Transverse colon (tissue), 4 donors: ENCODE data around the gene TJP1. TPM values are rescaled to one million over a fixed set of nuclear protein-coding genes. Genes with fewer than 3 reads are reported as not detected.
A peak's percentile ranks its signal among the peaks of the same experiment; 100 is the strongest.
"Not testable (repeated sequence)": the region's sequence is repeated elsewhere in the genome, so short reads cannot be mapped to it uniquely, and the experiment has no call there.

Experiments
- DNase-seq: peaks from one replicate; pipeline ENCODE4 v3.0.0-alpha.2; 2019
- H3K27ac ChIP-seq, 4 donors: fragments of 200-600 bp; sonication (generic); 2 replicates each; pipeline ENCODE4 v1.5.1; 2016 to 2018; ENCODE audit warnings: inconsistent platforms in 4 of 4
- H3K27me3 ChIP-seq: fragments of 200-600 bp; sonication (generic); 2 replicates; pipeline ENCODE4 v1.5.1; 2017; ENCODE audit warnings: inconsistent platforms
- H3K36me3 ChIP-seq, 4 donors: fragments of 200-600 bp; sonication (generic); 2 replicates each; pipeline ENCODE4 v1.5.1; 2017 to 2019; ENCODE audit warnings: inconsistent platforms in 4 of 4
- H3K4me1 ChIP-seq, 4 donors: fragments of 200-600 bp; sonication (generic); 2 replicates each; pipeline ENCODE4 v1.5.1; 2017 to 2020; ENCODE audit warnings: inconsistent platforms in 4 of 4
- H3K4me3 ChIP-seq, 4 donors: fragments of 200-600 bp; sonication (generic); 1 replicate in 1 of 4; 2 replicates in 3 of 4; pipeline versions ENCODE4 v1.5.1 to v1.6.1; 2017 to 2019; ENCODE audit warnings: inconsistent platforms in 4 of 4
- H3K9me3 ChIP-seq, 2 donors: fragments of 200-600 bp; sonication (generic); 2 replicates each; pipeline ENCODE4 v1.5.1; 2017 to 2019; ENCODE audit warnings: inconsistent platforms in 2 of 2
- EP300 ChIP-seq: sonication (generic); formaldehyde crosslinking; IDR thresholded peaks from one replicate; pipeline ENCODE4 v1.6.1; 2017; ENCODE audit warnings: antibody characterized with exemption, low read depth
- POLR2A ChIP-seq: fragments of 450-650 bp; IDR thresholded peaks from one replicate; pipeline ENCODE4 v1.6.1; 2016; ENCODE audit warnings: antibody characterized with exemption, mild to moderate bottlenecking, moderate library complexity
- POLR2AphosphoS5 ChIP-seq, 3 donors: sonication (generic); formaldehyde crosslinking; IDR thresholded peaks; one replicate each; pipeline ENCODE4 v1.6.1; 2016; ENCODE audit warnings: antibody characterized with exemption in 3 of 3
- WGBS, 2 donors: methylation state at CpG; one replicate each; pipeline ENCODE4 v1.1.5; 2018; ENCODE audit warnings: low coverage in 1 of 2; 5-methylcytosine and 5-hydroxymethylcytosine counted together
- in situ Hi-C, 4 donors: fragments of 200-750 bp; cut with MboI; loops; one replicate each; pipeline versions ENCODE4 v1.15.0 to v1.15.1; 2017; ENCODE audit warnings: low sequenced_read_pairs in 3 of 4, low pct_ligation_motif_present in 1 of 4, low pct_unique_long_range_greater_than_20kb in 1 of 4
- intact Hi-C: fragments of 100-400 bp; cut with DNase I; formaldehyde crosslinking; loops from one replicate; pipeline ENCODE4 v1.15.1; 2023; ENCODE audit warnings: low total_unique reads
- total RNA-seq, 4 donors: library from RNA; depleted of rRNA; stranded (reverse); fragments of >200 nt; gene quantifications; one replicate each; pipeline ENCODE4 v1.1.0, GENCODE V29; 2016
- TF ChIP-seq, protein P1 (sequence below), 5 experiments: fragments of 200-600 bp in 3 of 5; fragments of 450-650 bp in 2 of 5; sonication (generic) in 3 of 5; IDR thresholded peaks; 1 replicate in 2 of 5; 2 replicates in 3 of 5; pipeline ENCODE4 v1.5.1; 2016 to 2017; ENCODE audit warnings: antibody characterized with exemption in 5 of 5, inconsistent platforms in 3 of 5, mild to moderate bottlenecking in 2 of 5, moderate library complexity in 1 of 5

The TJP1 gene
- total RNA-seq, 4 donors from 2014 or later, result 69.9 to 119 (median 93.0) TPM

DNA sequence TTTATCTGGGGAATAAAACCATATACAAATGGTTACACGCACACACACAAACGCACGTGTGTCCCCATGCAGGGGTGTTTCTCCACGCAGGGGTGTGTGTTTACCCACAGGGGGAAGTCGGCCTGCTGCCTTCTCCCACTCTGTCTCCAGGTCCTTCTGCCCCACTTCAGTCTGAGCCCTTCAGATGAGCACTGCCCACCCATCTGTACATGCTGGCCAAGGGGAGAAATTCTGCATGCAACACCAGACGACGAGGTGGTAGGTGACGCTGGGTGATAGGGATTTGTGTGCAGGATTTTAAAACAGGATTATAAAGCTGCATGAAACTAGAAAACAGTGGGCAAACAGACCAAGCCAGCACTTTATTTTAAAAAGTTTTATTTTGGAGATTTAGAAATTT, 122.5 kb downstream of the TJP1 start:
- peaks cover 0 to 28% (median 13%) of the 10 kb centered on the region in 4 donors for H3K36me3 ChIP-seq
- no peaks in the 10 kb centered on the region for H3K4me1 ChIP-seq
- no peak overlapping the region for H3K27ac ChIP-seq
- in situ Hi-C loops, result no loop called here
- no peak overlapping the region for H3K4me3 ChIP-seq
- TF ChIP-seq, protein P1, sequence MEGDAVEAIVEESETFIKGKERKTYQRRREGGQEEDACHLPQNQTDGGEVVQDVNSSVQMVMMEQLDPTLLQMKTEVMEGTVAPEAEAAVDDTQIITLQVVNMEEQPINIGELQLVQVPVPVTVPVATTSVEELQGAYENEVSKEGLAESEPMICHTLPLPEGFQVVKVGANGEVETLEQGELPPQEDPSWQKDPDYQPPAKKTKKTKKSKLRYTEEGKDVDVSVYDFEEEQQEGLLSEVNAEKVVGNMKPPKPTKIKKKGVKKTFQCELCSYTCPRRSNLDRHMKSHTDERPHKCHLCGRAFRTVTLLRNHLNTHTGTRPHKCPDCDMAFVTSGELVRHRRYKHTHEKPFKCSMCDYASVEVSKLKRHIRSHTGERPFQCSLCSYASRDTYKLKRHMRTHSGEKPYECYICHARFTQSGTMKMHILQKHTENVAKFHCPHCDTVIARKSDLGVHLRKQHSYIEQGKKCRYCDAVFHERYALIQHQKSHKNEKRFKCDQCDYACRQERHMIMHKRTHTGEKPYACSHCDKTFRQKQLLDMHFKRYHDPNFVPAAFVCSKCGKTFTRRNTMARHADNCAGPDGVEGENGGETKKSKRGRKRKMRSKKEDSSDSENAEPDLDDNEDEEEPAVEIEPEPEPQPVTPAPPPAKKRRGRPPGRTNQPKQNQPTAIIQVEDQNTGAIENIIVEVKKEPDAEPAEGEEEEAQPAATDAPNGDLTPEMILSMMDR (IDR thresholded peaks at IDR 0.05), result no peak
- TF ChIP-seq POLR2AphosphoS5 (IDR thresholded peaks at IDR 0.05) (no peak), EP300 (no peak), POLR2A (no peak)
- no peak for DNase-seq
- 89 to 100% methylated on average over 3 to 8 of the region's 8 CpGs for WGBS, 2 donors
- no peaks in the 10 kb centered on the region for H3K27me3 ChIP-seq
- no peaks in the 10 kb centered on the region for H3K9me3 ChIP-seq
- intact Hi-C loops, result no loop called here

GRCh38 chr15:29698030-29698701, 124.1 kb downstream of the TJP1 start:
- H3K4me3 ChIP-seq, result no peak overlapping the region
- in situ Hi-C loops (no loop called here), intact Hi-C loops (no loop called here)
- WGBS, 2 donors, result 64 to 84% methylated on average over 4 to 12 of the region's 12 CpGs
- DNase-seq, result no peak
- no peak for TF ChIP-seq POLR2A
- TF ChIP-seq POLR2AphosphoS5 (IDR thresholded peaks at IDR 0.05), result peak in 2 of 3 donors; percentile 24 to 41
- TF ChIP-seq, protein P1 (IDR thresholded peaks at IDR 0.05), result no peak
- TF ChIP-seq EP300, result no peak
- peaks cover 0 to under 1% (median 0%) of the 10 kb centered on the region in 4 donors for H3K4me1 ChIP-seq
- no peak overlapping the region for H3K27ac ChIP-seq
- H3K9me3 ChIP-seq, result peaks cover 0 to 5% of the 10 kb centered on the region in 2 donors
- H3K27me3 ChIP-seq, result no peaks in the 10 kb centered on the region
- peaks cover 0 to 19% (median 5%) of the 10 kb centered on the region in 4 donors for H3K36me3 ChIP-seq

GRCh38 chr15:29696950-29697738, 125.1 kb downstream of the TJP1 start:
- Histone ChIP-seq H3K4me1 (peaks cover 0 to 5% (median 0%) of the 10 kb centered on the region in 4 donors), H3K27ac (no peak overlapping the region), H3K36me3 (peaks cover 0 to 14% (median 2%) of the 10 kb centered on the region in 4 donors), H3K9me3 (peaks cover 0 to 5% of the 10 kb centered on the region in 2 donors), H3K4me3 (no peak overlapping the region), H3K27me3 (no peaks in the 10 kb centered on the region)
- TF ChIP-seq POLR2AphosphoS5 (IDR thresholded peaks at IDR 0.05) (no peak), EP300 (no peak), POLR2A (no peak)
- TF ChIP-seq, protein P1 (IDR thresholded peaks at IDR 0.05), result no peak
- WGBS, 2 donors, result 80 to 84% methylated on average over 4 to 15 of the region's 15 CpGs
- in situ Hi-C loops (no loop called here), intact Hi-C loops (no loop called here)
- DNase-seq, result no peak

GRCh38 chr15:29696506-29696905, 125.8 kb downstream of the TJP1 start:
- H3K27me3 ChIP-seq, H3K36me3 ChIP-seq, DNase-seq, in situ Hi-C loops, H3K9me3 ChIP-seq, H3K4me3 ChIP-seq, intact Hi-C loops, H3K4me1 ChIP-seq, H3K27ac ChIP-seq: not testable (repeated sequence)
- 95% methylated on average over 7 of the region's 7 CpGs; no CpG with 5 or more reads in 1 of the 2 donors for WGBS, 2 donors
